CD4-positive, alpha-beta T cell (primary cell): ENCODE measurements around the gene ADAMTSL2. TPM values are rescaled to one million over a fixed set of nuclear protein-coding genes. Genes with fewer than 3 reads are reported as not detected.

Experiments
- ATAC-seq: fragments of 200-7000 bp; cut with Tn5 transposase; one replicate; pipeline ENCODE4 v1.10.0; 2022; ENCODE audit warnings: mild to moderate bottlenecking; ENCODE audit not compliant: poor library complexity
- CTCF ChIA-PET: fragments of 350-600 bp; sonication (Branson Sonifier 250); formaldehyde crosslinking; loops from one replicate; lab custom pipeline; 2021; ENCODE audit warnings: antibody characterized with exemption, inconsistent platforms; lab: Charles Lee
- POLR2A ChIA-PET: fragments of 350-600 bp; sonication (Branson Sonifier 250); formaldehyde crosslinking; loops from one replicate; lab custom pipeline; 2021; ENCODE audit warnings: antibody characterized with exemption, inconsistent platforms; lab: Charles Lee
- DNase-seq, 14 experiments: peaks; one replicate each; pipeline ENCODE4 v3.0.0-alpha.2; 2013 to 2020; ENCODE audit warnings: mixed read lengths in 2 of 14
- H3K27ac ChIP-seq, 2 donors: one replicate each; pipeline versions ENCODE4 v1.5.1 to v1.7.0; 2013; ENCODE audit warnings: low read length in 2 of 2, low read depth in 1 of 2, mild to moderate bottlenecking in 1 of 2
- H3K27me3 ChIP-seq, 2 experiments: 1 replicate in 1 of 2; 2 replicates in 1 of 2; pipeline versions ENCODE4 v1.6.1 to v1.7.0; 2013; ENCODE audit warnings: low read length in 2 of 2, control low read depth in 1 of 2, mild to moderate bottlenecking in 1 of 2, moderate library complexity in 1 of 2; ENCODE audit not compliant: insufficient read depth in 2 of 2, control insufficient read depth in 1 of 2
- H3K36me3 ChIP-seq: one replicate; pipeline ENCODE4 v1.6.1; 2013; ENCODE audit warnings: low read length, control low read depth; ENCODE audit not compliant: insufficient read depth
- H3K4me1 ChIP-seq: one replicate; pipeline ENCODE4 v1.6.1; 2013; ENCODE audit warnings: low read length, control low read depth; ENCODE audit not compliant: insufficient read depth
- H3K4me3 ChIP-seq: one replicate; pipeline ENCODE4 v1.5.1; 2013; ENCODE audit warnings: mild to moderate bottlenecking, low read length, moderate library complexity
- H3K9me3 ChIP-seq, 2 experiments: 1 replicate in 1 of 2; 2 replicates in 1 of 2; pipeline versions ENCODE4 v1.6.1 to v1.7.0; 2013; ENCODE audit warnings: low read length in 2 of 2, mild to moderate bottlenecking in 2 of 2, control low read depth in 1 of 2, moderate library complexity in 1 of 2; ENCODE audit not compliant: control insufficient read depth in 1 of 2, insufficient read depth in 1 of 2
- H3K27ac Mint-ChIP-seq: one replicate; pipeline ENCODE4 v1.8.0; 2020; ENCODE audit warnings: mixed read lengths
- H3K27me3 Mint-ChIP-seq: one replicate; pipeline ENCODE4 v1.8.0; 2021; ENCODE audit warnings: mixed read lengths
- H3K36me3 Mint-ChIP-seq: one replicate; pipeline ENCODE4 v1.8.0; 2021; ENCODE audit warnings: low read depth, mixed read lengths
- H3K4me1 Mint-ChIP-seq: one replicate; pipeline ENCODE4 v1.8.0; 2021; ENCODE audit warnings: low read depth, mixed read lengths
- H3K4me3 Mint-ChIP-seq: one replicate; pipeline ENCODE4 v1.8.0; 2020; ENCODE audit warnings: mild to moderate bottlenecking, mixed read lengths
- H3K9me3 Mint-ChIP-seq: one replicate; pipeline ENCODE4 v1.8.0; 2020; ENCODE audit warnings: mixed read lengths
- CTCF ChIP-seq: fragments of 200-600 bp; IDR thresholded peaks from one replicate; pipeline ENCODE4 v1.8.0; 2022; ENCODE audit warnings: antibody characterized with exemption, mild to moderate bottlenecking
- intact Hi-C, 2 experiments: fragments of 100-400 bp; cut with DNase I in 1 of 2; cut with micrococcal nuclease in 1 of 2; formaldehyde crosslinking; loops; one replicate each; pipeline versions ENCODE4 v1.15.1 to v1.9.0; 2023 to 2025; cut with DNase I, micrococcal nuclease
- total RNA-seq, 174 experiments: library from RNA in 2 of 174; stranded (reverse) in 2 of 174; gene quantifications; one replicate each; pipeline ENCODE4 v1.2.3 and lab custom pipeline; 2021 to 2026

Gene ADAMTSL2
- total RNA-seq, 2 experiments from 2014 or later, result 1.2 to 1.3 TPM

- ATAC-seq (no peak), DNase-seq (no peak)
- Histone ChIP-seq H3K36me3 (no peaks in the 10 kb centered on the region), H3K4me1 (no peaks in the 10 kb centered on the region), H3K27ac (no peak overlapping the region), H3K4me3 (no peak overlapping the region), H3K9me3 (no peaks in the 10 kb centered on the region), H3K27me3 (peaks cover 0 to 2% of the 10 kb centered on the region in 2 experiments)
- Mint-ChIP-seq H3K9me3 (no peaks in the 10 kb centered on the region), H3K36me3 (peaks cover 11% of the 10 kb centered on the region), H3K27me3 (no peaks in the 10 kb centered on the region), H3K27ac (no peak overlapping the region), H3K4me3 (no peak overlapping the region), H3K4me1 (no peaks in the 10 kb centered on the region)
- POLR2A ChIA-PET, result no interaction called here
- no peak for TF ChIP-seq CTCF
- intact Hi-C loops, result no loop called here
- CTCF ChIA-PET, result interaction anchor here (0.7 kb wide), 1 partner anchor 30 kb away, joined by 4 read pairs; no protein-coding TSS in a partner anchor
These were observed 16.9 kb downstream of the ADAMTSL2 start for GRCh38 chr9:133551446-133551845.

- ChIA-PET CTCF (interaction anchor here (0.7 kb wide), 1 partner anchor 29 kb away, joined by 4 read pairs; no protein-coding TSS in a partner anchor), POLR2A (no interaction called here)
- intact Hi-C loops, result no loop called here
- Mint-ChIP-seq H3K4me3 (no peak overlapping the region), H3K27ac (no peak overlapping the region), H3K4me1 (no peaks in the 10 kb centered on the region), H3K27me3 (no peaks in the 10 kb centered on the region), H3K9me3 (no peaks in the 10 kb centered on the region), H3K36me3 (peaks cover 9% of the 10 kb centered on the region)
- Histone ChIP-seq H3K4me1 (no peaks in the 10 kb centered on the region), H3K27me3 (peaks cover 0 to 2% of the 10 kb centered on the region in 2 experiments), H3K9me3 (no peaks in the 10 kb centered on the region), H3K36me3 (no peaks in the 10 kb centered on the region), H3K27ac (no peak overlapping the region), H3K4me3 (no peak overlapping the region)
- no peak for TF ChIP-seq CTCF
- ATAC-seq (no peak), DNase-seq (no peak)
These were observed 17.7 kb downstream of the ADAMTSL2 start for GRCh38 chr9:133552236-133552635.

GRCh38 chr9:133553123-133553522 lies 18.6 kb downstream of the ADAMTSL2 start:
- intact Hi-C loops, result no loop called here
- Histone ChIP-seq H3K27me3 (peaks cover 7% of the 10 kb centered on the region in 2 experiments), H3K27ac (no peak overlapping the region), H3K36me3 (no peaks in the 10 kb centered on the region), H3K4me1 (no peaks in the 10 kb centered on the region), H3K9me3 (no peaks in the 10 kb centered on the region), H3K4me3 (no peak overlapping the region)
- no peak overlapping the region for H3K27ac Mint-ChIP-seq
- POLR2A ChIA-PET, result no interaction called here
- H3K27me3 Mint-ChIP-seq, result no peaks in the 10 kb centered on the region
- no peak for TF ChIP-seq CTCF
- H3K9me3 Mint-ChIP-seq, result no peaks in the 10 kb centered on the region
- no peak for DNase-seq
- peaks cover 1% of the 10 kb centered on the region for H3K4me1 Mint-ChIP-seq
- H3K4me3 Mint-ChIP-seq, result no peak overlapping the region
- peaks cover 5% of the 10 kb centered on the region for H3K36me3 Mint-ChIP-seq
- CTCF ChIA-PET, result no interaction called here
- no peak for ATAC-seq
